Smooth muscle cell (in vitro differentiated cells): Measurements from ENCODE around the gene CD99L2. TPM values are rescaled to one million over a fixed set of nuclear protein-coding genes. Genes with fewer than 3 reads are reported as not detected.

ENCODE experiments used
- DNase-seq: peaks from one replicate; lab custom pipeline; 2025; ENCODE audit not compliant: unreplicated experiment; lab: John Stamatoyannopoulos, UW
- H2AFZ ChIP-seq: fragments of 200-600 bp; sonication (generic); 2 replicates; pipeline ENCODE4 v1.6.0; 2016; ENCODE audit warnings: antibody characterized with exemption, low read depth, mild to moderate bottlenecking
- H3F3A ChIP-seq: fragments of 200-600 bp; sonication (generic); 2 replicates; pipeline ENCODE4 v1.6.0; 2017; ENCODE audit warnings: antibody characterized with exemption, low read depth
- H3K27ac ChIP-seq: fragments of 200-600 bp; sonication (generic); 2 replicates; pipeline ENCODE4 v1.5.1; 2016; ENCODE audit warnings: low read depth, mild to moderate bottlenecking
- H3K27me3 ChIP-seq: fragments of 200-600 bp; sonication (generic); 2 replicates; pipeline ENCODE4 v1.6.1; 2016; ENCODE audit warnings: low read depth, mild to moderate bottlenecking
- H3K36me3 ChIP-seq: fragments of 200-600 bp; sonication (generic); 2 replicates; pipeline ENCODE4 v1.5.1; 2016; ENCODE audit warnings: low read depth
- H3K4me1 ChIP-seq: fragments of 200-600 bp; sonication (generic); 2 replicates; pipeline ENCODE4 v1.5.1; 2016; ENCODE audit warnings: low read depth
- H3K4me2 ChIP-seq: fragments of 200-600 bp; sonication (generic); 2 replicates; pipeline ENCODE4 v1.6.0; 2016; ENCODE audit warnings: mild to moderate bottlenecking
- H3K4me3 ChIP-seq: fragments of 200-600 bp; sonication (generic); 2 replicates; pipeline ENCODE4 v1.5.1; 2016; ENCODE audit warnings: mild to moderate bottlenecking
- H3K79me2 ChIP-seq: fragments of 200-600 bp; sonication (generic); 2 replicates; pipeline ENCODE4 v1.6.0; 2016; ENCODE audit warnings: low read depth, mild to moderate bottlenecking
- H3K9ac ChIP-seq: fragments of 200-600 bp; sonication (generic); 2 replicates; pipeline ENCODE4 v1.6.0; 2016; ENCODE audit warnings: low read depth
- H3K9me3 ChIP-seq: fragments of 200-600 bp; sonication (generic); replicated peaks from 2 replicates; pipeline ENCODE4 v1.5.1; 2016; ENCODE audit warnings: low read depth
- H4K20me1 ChIP-seq: fragments of 200-600 bp; sonication (generic); 2 replicates; pipeline ENCODE4 v1.6.0; 2016; ENCODE audit warnings: low read depth
- WGBS: methylation state at CpG from one replicate; pipeline ENCODE4 v1.1.7; 2016; ENCODE audit warnings: low lambda C conversion rate; 5-methylcytosine and 5-hydroxymethylcytosine counted together
- polyA plus RNA-seq: library from polyadenylated mRNA; unstranded; fragments of >200 nt; fragmentation: Nextera tagmentation; extraction: Ambion mirVana; gene quantifications from 2 replicates; pipeline ENCODE4 v1.2.1, GENCODE V29; 2016
- total RNA-seq: library from RNA; depleted of rRNA; stranded (reverse); fragments of >200 nt; gene quantifications from 2 replicates; pipeline ENCODE4 v1.2.3, GENCODE V29; 2014
- TF ChIP-seq, protein P1 (sequence below): fragments of 200-600 bp; sonication (generic); IDR thresholded peaks from 2 replicates; pipeline ENCODE4 v1.5.1; 2017; ENCODE audit warnings: borderline replicate concordance, mild to moderate bottlenecking, antibody characterized with exemption; ENCODE audit not compliant: insufficient read depth, poor library complexity, severe bottlenecking

Gene CD99L2
- total and polyA plus RNA-seq, 2 experiments from 2014 or later: 43.7 to 44.6 TPM

DNA sequence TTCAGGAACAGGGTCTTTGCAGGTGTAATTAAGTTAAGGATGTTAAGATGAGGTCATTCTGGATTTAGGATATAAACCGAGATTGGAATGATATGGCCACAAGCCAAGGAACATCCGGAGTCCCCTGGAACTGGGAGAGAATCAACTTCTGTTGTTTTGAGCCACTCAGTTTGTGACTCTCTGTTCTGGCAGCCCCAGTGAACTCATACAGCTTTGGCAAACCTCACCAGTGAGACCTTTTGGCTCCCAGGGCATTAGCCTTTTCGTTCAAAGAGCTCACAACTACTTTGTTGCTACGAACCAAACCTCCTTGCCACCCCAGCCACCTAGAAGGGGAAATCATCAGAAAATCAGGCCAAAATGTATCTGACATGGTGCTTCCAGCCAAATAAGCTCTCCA lies 124.8 kb downstream of the CD99L2 start:
- TF ChIP-seq, protein P1, sequence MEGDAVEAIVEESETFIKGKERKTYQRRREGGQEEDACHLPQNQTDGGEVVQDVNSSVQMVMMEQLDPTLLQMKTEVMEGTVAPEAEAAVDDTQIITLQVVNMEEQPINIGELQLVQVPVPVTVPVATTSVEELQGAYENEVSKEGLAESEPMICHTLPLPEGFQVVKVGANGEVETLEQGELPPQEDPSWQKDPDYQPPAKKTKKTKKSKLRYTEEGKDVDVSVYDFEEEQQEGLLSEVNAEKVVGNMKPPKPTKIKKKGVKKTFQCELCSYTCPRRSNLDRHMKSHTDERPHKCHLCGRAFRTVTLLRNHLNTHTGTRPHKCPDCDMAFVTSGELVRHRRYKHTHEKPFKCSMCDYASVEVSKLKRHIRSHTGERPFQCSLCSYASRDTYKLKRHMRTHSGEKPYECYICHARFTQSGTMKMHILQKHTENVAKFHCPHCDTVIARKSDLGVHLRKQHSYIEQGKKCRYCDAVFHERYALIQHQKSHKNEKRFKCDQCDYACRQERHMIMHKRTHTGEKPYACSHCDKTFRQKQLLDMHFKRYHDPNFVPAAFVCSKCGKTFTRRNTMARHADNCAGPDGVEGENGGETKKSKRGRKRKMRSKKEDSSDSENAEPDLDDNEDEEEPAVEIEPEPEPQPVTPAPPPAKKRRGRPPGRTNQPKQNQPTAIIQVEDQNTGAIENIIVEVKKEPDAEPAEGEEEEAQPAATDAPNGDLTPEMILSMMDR: no peak
- H3K79me2 ChIP-seq: no peaks in the 10 kb centered on the region
- 87% methylated on average over 4 of the region's 4 CpGs for WGBS

DNA sequence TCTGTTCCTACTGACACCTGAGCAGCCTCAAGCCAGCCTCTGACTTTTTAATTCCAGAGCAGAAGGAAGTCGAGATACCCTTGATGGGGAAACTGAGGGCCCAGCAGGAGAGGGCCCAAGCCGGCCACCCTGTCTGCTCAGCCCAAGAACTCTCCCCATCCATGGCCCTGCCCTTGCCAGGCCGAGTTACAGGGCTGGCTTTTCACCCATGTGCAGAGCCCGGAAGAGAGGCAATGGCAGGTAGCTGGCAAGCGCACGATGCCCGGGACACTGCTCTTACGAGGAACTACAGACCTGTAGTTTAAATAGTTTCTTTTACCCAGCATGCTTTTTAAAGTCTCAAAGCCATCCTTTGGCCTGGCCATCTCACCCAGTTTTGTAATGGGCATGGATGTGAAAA lies 125.4 kb downstream of the CD99L2 start:
- TF ChIP-seq, protein P1: no peak
- Histone ChIP-seq H3K9me3 (no peaks in the 10 kb centered on the region), H4K20me1 (no peaks in the 10 kb centered on the region), H3K9ac (no peak overlapping the region), H3K79me2 (no peaks in the 10 kb centered on the region), H3K4me2 (no peak overlapping the region), H3K4me1 (no peaks in the 10 kb centered on the region), H3K36me3 (no peaks in the 10 kb centered on the region), H3F3A (no peaks in the 10 kb centered on the region), H3K27me3 (no peaks in the 10 kb centered on the region), H3K27ac (no peak overlapping the region), H2AFZ (no peak overlapping the region), H3K4me3 (no peak overlapping the region)
- DNase-seq: no peak
- WGBS: 88% methylated on average over 8 of the region's 8 CpGs

More for the DNA sequence above, 124.8 kb downstream of the CD99L2 start:
- Histone ChIP-seq H3K36me3 (no peaks in the 10 kb centered on the region), H3K27me3 (no peaks in the 10 kb centered on the region), H3K9ac (no peak overlapping the region), H3K4me1 (no peaks in the 10 kb centered on the region), H2AFZ (no peak overlapping the region), H3F3A (no peaks in the 10 kb centered on the region), H3K4me3 (no peak overlapping the region), H3K27ac (no peak overlapping the region), H3K9me3 (no peaks in the 10 kb centered on the region), H3K4me2 (no peak overlapping the region), H4K20me1 (no peaks in the 10 kb centered on the region)
- DNase-seq: no peak

DNA sequence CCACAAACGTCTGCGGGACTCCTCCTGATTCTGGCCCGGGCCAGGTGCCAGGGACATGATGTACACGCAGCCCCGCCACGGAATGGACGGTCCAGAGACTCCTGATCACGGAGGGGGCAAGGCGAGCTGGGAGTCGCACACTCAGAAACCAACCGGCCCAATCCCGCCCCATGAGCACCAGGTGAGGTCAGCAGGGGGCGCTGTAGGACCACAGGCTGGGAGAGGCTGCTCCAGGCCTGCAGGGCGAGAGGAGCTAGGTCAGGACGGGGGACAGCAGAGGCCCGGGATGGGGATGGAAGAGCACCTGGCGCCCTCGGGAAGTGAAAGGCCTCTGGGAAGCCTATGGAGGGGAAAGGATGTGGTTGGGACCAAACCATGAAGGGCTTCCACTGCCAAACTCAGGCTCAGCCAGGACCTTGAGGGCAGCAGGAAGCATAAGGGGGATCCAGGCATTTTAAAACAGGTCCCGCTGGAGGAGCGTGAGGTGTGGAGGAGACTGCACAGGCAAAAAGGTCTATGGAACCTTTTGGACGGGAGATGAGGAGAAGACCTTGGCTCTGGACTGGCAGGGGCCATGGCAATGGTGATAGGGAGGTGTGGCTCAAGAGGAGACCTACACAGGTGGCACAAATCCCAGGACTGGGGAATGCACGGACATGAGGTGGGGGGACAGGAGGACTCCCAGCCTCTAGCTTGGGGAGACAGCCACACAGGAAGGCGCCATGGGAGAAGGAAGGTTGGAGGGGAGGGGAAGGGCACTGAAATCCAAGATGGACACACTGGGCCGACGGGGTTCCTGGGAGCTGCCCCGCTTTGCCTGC lies 126.1 kb downstream of the CD99L2 start:
- 47% methylated on average over 25 of the region's 26 CpGs for WGBS
- Histone ChIP-seq H3K4me1 (no peaks in the 10 kb centered on the region), H3K4me2 (no peak overlapping the region)

More for the DNA sequence above, 126.1 kb downstream of the CD99L2 start:
- DNase-seq: peak; percentile 36
- H3K36me3 ChIP-seq: no peaks in the 10 kb centered on the region
- no peak overlapping the region for H3K4me3 ChIP-seq
- H3K9me3 ChIP-seq: no peaks in the 10 kb centered on the region
- TF ChIP-seq, protein P1: peak; percentile 80
- no peaks in the 10 kb centered on the region for H3K79me2 ChIP-seq
- no peaks in the 10 kb centered on the region for H3K27me3 ChIP-seq
- H3F3A ChIP-seq: no peaks in the 10 kb centered on the region
- H4K20me1 ChIP-seq: no peaks in the 10 kb centered on the region
- H3K9ac ChIP-seq: no peak overlapping the region
- H2AFZ ChIP-seq: no peak overlapping the region
- no peak overlapping the region for H3K27ac ChIP-seq
